ENCODE results near the gene DOCK9. TPM values are rescaled to one million over a fixed set of nuclear protein-coding genes. Genes with fewer than 3 reads are reported as not detected.

Gene DOCK9
- total RNA-seq, 1 donor from 2014 or later = 99.8 TPM

DNA sequence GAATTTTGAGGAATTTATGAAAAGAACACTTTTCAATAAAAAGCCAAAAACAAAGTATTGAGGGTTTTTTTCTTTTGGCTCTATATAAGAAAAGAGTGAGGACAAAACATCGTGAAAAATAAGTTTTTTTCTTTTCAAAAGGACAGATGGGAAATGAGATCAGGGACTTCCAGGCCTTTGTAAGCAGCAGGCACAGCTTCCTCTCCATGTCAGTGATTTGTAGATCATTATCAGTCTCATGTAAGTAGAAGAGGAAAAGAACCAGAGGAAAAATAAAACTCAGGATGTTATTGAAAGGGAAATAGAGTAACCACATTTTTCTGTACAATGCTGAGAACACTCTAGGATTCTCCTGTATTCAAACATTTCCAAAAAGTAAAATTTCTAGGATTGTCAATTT is 29.9 kb downstream of the DOCK9 start:
- intact Hi-C loops (cut with micrococcal nuclease) = no loop called here

DNA sequence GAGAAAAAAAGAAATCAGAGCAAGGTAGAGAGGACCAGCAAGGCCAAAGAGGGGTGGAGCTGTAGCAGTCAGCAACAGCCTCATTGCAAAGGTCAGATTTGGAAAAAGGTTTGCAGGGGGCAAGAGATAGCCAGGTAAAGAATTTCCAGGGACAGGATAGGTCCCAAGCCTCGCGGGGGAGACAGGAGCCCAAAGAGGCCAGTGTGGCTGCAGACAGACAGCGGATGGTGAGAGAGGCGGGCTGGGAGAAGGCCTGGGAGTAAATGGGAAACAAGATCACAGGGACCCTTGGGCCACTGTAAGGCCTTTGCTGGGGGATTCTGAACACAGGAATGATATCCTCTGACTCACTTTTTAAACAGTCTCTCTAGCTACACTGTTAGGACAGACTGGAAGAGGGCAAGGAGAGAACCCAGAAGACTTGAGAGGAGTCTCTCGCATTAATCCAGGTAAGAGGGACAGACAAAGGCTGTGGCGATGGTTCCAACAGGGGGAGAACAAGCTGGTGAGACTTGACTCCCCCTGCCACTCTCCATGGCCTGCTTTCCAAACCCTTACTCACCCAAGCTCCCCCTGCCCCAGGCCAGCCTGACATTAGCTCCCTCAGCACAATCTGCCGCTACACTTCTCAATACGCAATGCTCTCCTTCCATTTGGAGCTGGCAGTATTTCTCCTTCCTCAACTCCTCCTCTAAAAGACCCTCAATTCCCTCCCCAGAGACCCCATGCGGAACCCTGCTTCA is 31.8 kb downstream of the DOCK9 start:
- intact Hi-C loops (cut with micrococcal nuclease) = no loop called here

DNA sequence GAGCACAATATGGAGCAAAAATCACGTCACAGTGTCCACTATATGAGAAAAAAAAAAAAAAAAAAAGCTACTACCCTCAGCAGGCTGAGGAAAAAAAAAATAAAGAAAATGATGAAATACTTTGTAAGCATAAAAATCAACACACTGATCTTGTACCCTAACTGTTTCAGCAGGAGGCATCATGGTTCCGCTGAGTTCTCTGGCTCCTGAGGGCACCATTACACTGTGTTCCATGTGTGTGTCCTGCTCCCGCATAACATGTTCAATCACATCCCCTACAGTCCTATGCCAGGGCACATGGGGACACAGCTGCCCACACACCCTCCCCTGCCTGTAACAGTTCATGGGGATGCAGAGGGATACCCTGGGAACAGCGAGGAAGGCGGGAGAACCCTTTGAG is 33.5 kb downstream of the DOCK9 start:
- intact Hi-C loops (cut with micrococcal nuclease) = no loop called here

DNA sequence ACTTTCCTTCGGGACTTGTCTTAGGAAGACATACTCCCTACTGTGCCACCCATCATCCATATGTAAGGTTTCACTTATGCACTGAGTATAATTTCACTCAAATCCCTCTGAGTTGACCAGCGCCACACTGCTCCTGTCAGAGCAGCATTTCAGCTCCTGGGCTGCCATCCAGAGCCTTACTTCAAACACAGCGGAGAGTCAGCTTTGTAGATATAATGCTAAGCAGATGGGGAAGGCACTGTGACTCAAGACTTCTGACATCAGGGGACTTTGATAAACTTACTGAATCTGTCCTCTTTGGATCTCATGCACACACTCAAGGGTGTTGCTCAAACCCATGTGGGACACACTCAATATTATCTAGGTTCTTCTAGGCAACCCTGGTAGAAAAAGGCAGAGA is 34.9 kb downstream of the DOCK9 start:
- intact Hi-C loops (cut with micrococcal nuclease) = no loop called here

DNA sequence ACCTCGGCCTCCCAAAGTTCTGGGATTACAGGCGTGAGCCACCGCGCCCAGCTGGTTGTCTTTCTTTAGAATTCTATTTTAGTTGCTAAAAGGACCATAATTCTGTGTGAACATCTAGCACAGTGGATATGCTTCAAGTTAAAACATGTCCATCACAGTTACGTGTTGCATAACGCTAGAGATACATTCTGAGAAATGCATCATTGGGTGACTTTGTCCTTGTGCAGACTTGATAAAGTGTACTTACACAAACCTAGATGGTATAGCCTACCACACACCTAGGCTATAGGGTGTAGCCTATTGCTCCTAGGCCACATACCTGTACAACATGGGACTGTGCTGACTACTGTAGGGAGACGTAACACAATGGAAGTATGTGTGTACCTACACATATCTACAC is 35.4 kb downstream of the DOCK9 start:
- intact Hi-C loops (cut with micrococcal nuclease) = no loop called here

DNA sequence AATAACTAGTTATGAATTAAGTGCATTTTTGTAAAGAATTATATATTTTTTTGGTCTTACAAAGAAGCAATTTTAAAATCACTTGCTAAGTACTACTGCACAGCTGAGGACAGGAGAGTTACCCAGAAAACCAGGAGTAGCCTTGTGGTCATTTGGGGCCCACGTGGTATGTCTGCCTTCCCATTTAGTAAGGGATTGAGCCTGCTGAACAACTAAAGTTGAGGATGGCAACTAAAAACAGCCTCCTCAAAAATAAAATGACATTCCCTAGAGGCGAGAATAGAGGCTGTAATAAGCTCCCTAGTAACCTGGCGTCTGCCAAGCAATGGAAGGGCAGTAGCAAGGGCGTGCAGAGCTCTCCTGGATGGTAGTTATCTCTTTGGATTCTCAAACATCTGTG is 36.3 kb downstream of the DOCK9 start:
- intact Hi-C loops (cut with micrococcal nuclease) = no loop called here

DNA sequence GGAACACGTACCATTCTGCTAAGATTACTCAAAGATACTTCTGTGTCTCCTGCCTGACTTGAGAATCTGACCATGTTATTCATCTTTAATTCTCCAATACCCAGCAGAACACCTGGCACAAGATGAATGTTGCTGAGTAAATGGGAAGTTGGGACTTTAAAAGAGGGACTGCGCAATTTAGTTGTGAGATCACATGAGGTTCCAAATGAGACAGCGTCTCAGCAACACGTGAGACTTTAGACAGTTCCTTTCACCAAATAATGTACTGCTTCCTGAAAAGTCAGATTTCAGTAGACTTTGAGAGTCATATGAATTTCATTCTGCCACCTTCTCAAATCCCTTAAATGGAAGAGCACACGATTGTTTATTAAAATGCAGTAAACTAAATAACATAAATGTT is 36.7 kb downstream of the DOCK9 start:
- intact Hi-C loops (cut with micrococcal nuclease) = no loop called here

DNA sequence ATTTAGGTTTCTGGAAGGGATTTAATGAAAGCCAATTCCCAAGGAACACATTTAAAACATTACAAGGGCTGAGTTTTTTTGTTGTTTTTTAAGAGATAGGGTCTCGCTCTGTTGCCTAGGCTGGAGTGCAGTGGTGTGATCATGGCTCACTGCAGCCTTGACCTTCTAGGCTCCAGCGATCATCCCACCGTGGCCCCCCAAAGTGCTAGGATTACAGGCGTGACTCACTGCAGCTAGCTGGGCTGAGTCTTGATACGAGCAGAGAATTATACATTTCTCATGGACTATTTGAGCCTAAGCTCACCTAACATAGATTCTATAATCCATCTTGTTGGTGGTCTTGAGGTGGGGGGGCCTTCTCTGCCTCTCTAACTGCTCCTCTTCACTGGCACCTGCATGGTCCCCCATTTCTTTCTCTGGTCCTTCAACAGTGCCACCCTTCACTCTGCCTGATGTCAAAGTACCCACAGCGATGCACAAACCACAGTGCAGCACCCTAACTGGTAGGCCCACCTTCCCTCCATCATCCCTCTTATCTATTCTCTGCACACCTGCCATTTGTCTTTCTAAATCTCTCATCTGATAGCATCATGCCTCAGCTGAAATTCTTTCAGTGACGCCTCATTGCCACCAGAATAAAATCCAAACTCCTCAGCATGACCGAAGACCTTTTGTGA is 37.4 kb downstream of the DOCK9 start:
- intact Hi-C loops (cut with micrococcal nuclease) = no loop called here

DNA sequence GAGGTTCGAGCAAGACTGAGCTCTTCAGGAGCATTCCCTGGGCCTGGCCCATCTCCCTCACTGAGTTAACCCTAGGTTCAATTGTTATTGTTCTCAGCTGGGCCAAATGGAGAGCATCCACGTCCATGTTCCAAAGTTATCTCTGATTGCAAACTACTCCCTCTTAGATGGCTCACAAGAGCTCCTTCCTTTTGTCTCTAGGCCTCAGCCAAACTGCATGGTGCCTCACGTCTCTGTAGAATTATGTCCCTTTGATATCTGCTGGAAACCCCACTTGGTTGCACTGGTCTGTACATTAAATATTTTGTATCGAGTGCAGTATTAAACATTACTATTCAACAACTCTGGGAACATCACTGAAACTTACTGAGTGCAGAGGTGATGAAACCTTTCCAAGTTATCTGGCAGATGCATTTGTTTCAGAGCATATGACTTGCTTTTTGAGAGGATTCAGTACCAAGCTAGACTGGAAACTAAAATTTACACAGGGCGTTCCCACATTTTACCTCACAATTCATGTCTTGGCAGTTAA is 38.1 kb downstream of the DOCK9 start:
- intact Hi-C loops (cut with micrococcal nuclease) = no loop called here

DNA sequence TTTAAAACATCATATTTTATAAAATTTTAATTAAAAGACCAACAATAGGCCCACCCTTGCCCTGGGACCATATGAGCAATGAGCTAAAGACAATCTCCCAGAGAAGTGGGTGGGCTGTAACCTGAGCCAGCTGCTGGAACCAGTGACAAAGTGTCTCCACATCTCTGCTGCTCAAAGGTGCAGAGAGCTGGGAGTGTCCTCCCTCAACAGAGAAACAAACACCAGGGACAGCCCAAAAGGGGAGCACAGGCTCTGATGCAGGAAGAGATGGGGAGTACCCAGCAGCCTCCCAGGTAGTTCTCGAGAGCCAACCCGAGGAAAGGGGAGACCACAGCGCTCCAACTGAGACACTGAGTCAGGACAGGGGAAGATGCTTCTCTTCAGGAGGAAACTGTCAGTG is 39.1 kb downstream of the DOCK9 start:
- intact Hi-C loops (cut with micrococcal nuclease) = no loop called here

DNA sequence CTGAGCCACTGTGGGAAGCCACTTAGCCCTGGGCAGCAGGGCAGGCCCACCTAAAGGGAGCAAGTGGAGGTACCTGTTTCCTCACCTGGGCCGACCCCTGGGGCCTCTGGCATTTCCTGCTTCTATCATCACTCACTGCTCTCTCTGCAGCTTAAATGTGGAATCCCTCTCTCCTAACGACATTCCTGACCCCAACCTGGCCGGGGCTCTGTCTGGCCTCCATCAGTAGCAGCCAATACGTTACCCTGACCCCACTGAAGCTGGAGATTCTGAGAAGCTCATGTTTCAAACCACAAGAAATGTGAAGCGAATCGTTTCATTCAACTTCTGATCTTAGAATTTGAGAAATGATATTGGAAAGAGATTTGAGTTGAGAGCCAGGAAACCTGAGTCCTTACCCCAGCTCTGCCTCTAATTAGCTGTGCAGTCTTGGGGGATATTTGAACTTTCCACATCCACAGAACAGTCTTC is 39.9 kb downstream of the DOCK9 start:
- intact Hi-C loops (cut with micrococcal nuclease) = no loop called here

DNA sequence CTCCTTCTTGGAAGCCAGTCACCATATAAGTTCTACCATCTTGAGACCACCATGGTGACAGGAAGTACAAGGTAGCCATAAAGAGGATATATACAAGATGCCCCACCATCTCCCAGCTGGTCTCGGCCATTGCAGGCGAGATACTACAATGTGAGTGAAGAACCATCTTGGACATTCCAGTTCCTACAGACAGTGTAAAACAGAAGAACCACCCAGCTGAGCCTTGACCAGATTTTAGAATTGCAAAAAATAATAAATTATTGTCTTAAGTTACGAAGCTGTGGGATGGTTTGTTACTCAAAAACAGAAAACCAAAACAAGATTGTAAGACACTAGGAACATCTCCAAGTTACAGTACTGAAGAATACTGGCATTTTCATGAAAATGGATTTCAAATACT is 43.6 kb downstream of the DOCK9 start:
- intact Hi-C loops (cut with micrococcal nuclease) = no loop called here

DNA sequence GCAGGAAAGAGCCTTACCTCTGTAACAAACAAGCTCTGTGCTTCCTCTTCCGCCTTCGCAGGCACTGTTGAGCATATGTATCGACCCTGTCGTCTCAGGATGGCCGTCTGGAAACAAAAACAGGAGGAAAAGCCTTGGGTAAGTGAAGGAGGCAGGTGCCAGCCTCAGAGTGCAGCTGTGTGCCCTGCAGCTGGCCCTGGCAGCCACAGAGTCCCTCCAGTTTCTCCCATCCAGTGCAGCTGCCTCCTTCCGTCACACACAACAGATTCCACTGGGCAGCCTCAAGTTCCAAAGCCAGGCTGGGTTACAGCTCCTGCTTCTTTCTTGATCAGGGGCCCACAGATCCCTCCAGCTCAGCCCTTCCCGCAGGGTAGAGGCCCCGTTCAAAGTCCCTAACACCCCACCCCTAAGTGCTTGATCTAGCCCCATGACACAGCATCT is 47.7 kb downstream of the DOCK9 start:
- intact Hi-C loops (cut with micrococcal nuclease) = no loop called here

DNA sequence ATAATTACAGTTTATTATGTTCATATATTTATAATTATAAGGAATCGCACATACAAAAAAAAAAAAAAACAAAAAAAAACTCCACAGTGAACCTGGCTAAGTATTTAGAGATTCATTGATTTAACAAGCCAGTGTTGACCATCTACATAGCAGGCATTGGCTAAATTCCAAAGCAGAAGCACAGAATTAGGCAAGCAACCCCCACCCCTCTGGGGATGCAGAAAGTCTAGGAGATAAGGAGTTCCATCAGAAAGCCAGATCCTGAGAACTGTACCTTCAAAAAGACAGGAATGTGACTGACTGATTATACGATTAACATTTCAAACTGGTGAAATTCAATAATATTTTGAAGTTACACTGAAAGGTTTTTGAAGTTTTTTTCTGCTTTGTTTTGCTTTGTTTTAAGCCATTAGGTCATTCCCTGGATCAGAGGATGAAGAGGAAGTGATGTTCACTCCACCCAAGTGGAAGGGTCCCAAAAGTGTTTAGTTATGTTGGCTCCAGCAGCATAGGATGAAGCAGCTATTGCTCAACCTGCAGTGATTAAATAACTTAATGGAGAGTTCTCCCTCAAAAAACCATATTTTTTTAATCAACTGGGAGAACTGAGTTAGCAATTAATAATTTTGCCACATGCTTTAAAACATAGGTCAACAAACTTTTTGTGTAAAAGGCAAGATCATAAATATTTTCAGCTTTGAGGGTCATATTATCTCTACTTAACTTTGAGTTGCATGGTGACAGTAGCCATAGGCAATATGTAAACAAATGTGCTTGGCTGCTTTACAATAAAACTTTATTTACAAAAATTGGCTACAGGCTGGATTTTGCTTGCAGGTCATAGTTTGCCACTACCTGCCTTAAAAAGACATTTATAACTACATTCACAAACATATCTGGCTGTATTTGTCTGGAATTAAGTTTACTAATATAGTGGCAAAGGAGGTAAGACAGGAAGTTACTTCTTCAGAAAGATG is 49.6 kb downstream of the DOCK9 start:
- intact Hi-C loops (cut with micrococcal nuclease) = no loop called here

DNA sequence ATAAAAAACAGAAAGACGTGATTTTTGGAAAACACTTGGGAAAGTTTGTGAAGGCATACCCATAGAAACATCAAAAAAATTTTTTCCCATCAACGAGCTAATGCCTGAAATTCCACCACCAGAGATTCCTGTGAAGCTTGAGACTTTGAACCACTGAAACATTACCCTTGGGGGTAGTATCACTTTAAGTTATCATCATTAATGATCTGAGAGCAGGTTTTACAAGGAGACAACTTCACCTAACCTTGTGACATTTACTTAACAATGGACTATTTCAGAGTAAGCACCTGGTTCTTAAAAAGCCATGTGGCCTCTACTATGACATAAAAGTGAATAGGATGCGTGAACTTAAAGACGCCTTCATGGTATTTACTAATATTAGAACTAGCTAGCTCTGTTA is 51.9 kb downstream of the DOCK9 start:
- intact Hi-C loops (cut with micrococcal nuclease) = no loop called here

DNA sequence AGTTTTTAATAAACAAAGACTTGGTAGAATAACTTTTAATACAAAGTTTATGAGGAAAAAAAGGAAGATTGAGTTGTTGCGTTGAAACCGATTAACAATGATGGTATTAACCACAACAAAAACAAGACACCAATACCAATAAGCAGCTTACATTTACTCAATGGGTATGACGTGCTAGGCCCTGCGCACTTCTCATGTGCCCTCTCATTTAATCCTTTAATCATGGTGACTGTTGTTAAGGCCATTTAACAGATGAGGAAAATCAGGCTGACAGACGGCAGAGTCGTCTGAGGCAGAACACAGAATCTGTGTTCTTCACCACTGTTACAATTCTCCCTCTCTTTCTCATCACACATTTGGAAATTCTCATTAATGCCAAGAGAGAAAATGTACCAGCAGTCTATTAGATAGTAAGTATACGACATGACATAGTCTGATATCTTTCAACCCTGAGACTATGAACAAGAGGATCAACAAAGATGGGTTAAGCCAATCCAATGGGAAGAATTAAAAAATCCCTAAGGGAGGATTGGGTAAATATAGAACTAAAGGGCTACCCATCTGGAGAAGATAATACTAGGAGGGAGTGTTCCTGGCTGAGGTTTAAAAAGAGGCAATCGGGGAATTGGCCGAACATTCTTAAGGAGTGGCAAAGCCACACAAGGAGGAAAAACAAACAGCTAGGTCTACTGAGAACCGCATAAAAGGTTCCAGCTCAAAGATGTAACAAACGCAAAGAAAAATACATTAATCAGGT is 54.0 kb downstream of the DOCK9 start:
- intact Hi-C loops (cut with micrococcal nuclease) = no loop called here

DNA sequence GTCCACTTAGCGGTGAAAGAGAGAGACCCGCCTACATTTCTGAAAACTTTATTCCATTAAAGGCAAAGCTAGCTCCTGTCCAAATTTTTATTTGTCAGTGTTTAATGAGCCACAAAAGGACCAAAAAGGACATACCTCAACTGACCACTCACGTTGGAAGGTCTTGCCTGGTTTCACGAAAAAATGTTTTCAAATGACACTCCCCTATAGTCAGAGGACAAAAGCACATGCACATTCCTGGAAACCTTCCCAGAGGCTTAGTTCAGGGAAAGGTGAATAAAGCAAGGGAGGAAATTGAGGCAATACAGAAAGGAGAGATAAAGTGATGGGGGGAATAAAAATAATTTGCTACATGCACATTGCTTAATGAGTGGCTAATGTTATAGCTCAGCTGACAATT is 55.6 kb downstream of the DOCK9 start:
- intact Hi-C loops (cut with micrococcal nuclease) = no loop called here

DNA sequence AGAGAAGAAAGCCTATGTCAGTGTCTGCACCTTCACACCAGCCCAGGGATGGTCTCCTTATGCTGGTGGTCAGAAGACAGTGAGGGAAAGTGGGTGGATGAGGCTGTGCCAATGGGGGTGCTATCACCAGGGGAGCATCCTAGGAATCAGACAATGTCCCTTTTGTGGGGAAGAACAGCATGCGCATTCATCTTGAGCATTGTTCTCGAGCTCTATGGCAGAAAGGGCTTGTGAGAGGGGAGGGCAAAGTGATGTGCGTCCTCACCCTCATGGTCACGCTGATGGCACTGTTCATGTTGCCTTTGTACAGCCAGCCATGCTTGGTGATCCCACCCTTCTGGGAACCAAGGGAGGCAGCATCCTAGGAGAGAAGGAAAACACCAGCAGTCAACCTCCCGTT is 56.1 kb downstream of the DOCK9 start:
- intact Hi-C loops (cut with micrococcal nuclease) = no loop called here

DNA sequence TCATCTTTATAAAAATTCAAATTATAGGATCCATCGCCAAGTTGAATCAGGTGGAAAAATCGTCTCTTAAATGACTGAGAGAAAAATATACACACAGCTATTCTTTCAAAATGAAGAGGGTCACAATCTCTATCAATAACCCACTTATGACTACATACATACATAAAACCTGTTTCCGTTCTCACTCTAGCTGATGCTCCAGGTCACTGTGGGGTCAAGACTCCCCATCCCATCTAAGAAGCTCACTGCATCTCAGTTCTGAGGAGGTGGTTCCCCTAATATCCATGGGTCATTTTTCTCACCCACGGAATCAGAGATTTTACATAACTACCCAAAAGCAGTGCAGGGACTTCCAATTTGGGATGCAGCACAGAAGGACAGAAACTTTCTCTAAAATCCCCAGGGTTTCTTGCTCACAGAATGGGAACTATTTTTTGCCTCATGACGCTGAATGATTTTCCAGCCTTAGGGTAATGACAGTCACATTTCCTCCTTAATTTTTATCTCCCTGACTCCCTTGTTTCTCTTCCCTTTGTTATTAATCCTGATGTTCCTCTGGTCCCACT is 56.8 kb downstream of the DOCK9 start:
- intact Hi-C loops (cut with micrococcal nuclease) = no loop called here

DNA sequence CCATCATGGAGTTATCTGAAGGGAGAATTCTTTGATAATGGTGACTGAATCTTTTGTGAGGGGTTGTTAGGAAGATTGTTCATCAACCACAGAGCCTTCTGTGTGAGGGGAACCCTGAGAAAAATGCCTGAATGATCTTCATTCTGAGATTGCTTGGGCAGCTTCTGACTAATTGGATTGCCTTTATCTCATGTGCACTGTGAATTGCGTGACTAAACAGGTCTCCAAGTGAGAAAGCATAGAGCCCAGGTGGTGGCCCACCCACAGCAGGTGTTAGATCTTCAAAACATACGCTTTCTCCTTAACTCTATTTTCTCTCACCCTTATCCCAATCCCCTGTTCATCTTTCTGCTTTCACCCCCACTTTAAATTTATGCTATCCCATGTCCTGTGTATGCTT is 58.3 kb downstream of the DOCK9 start:
- intact Hi-C loops (cut with micrococcal nuclease) = no loop called here

DNA sequence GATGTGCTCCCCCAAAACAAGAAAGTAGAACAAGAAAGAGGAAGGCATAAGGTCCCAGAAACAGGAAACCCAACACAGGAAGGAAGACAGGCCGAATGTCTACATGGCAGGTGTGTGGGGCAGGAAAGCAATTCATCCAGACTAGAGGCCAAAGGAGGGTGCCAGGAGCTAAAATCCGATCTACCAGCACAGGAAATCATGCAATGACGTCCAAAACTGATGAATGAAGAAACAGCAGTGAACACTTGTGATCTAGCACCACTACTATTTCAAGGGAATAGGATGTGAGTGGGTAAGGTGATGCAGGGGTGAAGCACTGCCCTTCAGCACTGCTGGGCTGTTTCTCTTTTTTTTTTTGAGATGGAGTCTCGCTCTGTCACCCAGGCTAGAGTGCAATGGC is 59.1 kb downstream of the DOCK9 start:
- intact Hi-C loops (cut with micrococcal nuclease) = no loop called here
